Breast epithelium (tissue), 3 donors: ENCODE results near the gene TTC17.

Experiments
- POLR2A ChIP-seq: fragments of 450-650 bp; IDR thresholded peaks from one replicate; pipeline ENCODE4 v1.6.1; 2016; ENCODE audit warnings: antibody characterized with exemption, mild to moderate bottlenecking, moderate library complexity
- POLR2AphosphoS5 ChIP-seq, 3 donors: sonication (generic); formaldehyde crosslinking; IDR thresholded peaks; one replicate each; pipeline ENCODE4 v1.6.1; 2017; ENCODE audit warnings: antibody characterized with exemption in 3 of 3
- TF ChIP-seq, protein P1 (sequence below), 3 donors: fragments of 450-650 bp; IDR thresholded peaks; one replicate each; pipeline ENCODE4 v1.5.1; 2016 to 2017; ENCODE audit warnings: antibody characterized with exemption in 3 of 3, mild to moderate bottlenecking in 3 of 3, moderate library complexity in 3 of 3

DNA sequence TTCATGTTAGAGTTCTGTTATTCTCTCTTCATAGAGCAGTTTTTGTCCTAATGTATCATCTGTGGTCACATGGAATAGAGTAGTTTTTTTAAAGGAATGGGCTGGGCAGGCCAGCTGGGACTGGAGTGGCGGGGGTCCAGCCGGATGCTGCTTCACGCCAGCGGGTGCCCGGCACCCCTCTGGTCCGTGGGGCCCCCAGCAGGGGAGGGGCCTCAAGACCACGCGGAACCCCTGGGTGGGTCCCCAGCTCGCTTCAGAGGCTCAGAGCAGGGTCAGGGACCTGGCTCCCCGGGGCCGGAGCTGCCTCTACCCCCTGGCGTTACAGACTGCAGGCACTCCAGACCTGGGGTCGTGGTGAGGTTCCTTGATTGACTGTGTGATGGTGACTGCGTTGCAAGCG, 162.8 kb downstream of the TTC17 start:
- TF ChIP-seq, protein P1, sequence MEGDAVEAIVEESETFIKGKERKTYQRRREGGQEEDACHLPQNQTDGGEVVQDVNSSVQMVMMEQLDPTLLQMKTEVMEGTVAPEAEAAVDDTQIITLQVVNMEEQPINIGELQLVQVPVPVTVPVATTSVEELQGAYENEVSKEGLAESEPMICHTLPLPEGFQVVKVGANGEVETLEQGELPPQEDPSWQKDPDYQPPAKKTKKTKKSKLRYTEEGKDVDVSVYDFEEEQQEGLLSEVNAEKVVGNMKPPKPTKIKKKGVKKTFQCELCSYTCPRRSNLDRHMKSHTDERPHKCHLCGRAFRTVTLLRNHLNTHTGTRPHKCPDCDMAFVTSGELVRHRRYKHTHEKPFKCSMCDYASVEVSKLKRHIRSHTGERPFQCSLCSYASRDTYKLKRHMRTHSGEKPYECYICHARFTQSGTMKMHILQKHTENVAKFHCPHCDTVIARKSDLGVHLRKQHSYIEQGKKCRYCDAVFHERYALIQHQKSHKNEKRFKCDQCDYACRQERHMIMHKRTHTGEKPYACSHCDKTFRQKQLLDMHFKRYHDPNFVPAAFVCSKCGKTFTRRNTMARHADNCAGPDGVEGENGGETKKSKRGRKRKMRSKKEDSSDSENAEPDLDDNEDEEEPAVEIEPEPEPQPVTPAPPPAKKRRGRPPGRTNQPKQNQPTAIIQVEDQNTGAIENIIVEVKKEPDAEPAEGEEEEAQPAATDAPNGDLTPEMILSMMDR (IDR thresholded peaks at IDR 0.05): no peak
- TF ChIP-seq POLR2A: no peak
- no peak for TF ChIP-seq POLR2AphosphoS5 (IDR thresholded peaks at IDR 0.05)
